ENCODE measurements around the gene ZBTB25.

- TF ChIP-seq CTCF (IDR thresholded peaks at IDR 0.05 in 2 of 3, conservative IDR thresholded peaks at IDR 0.05 in 1 of 3; ENCODE audit: control insufficient read depth in 2 of 3, extremely low read depth in 1 of 3, insufficient read depth in 1 of 3, low read depth in 3 of 3, low read length in 3 of 3): no peak
- no peak for TF ChIP-seq REST (IDR thresholded peaks at IDR 0.05; ENCODE audit: low read depth, low read length)
Measured at GRCh38 chr14:64409126-64409920, 94.3 kb downstream of the ZBTB25 start.

Data from GM12878 (cell line).